ENCODE measurements around the gene KIAA0586.
"Not testable (repeated sequence)": the region's sequence is repeated elsewhere in the genome, so short reads cannot be mapped to it uniquely, and the experiment has no call there.

The KIAA0586 gene

GRCh38 chr14:58427281-58428117 lies at the start of gene KIAA0586, which contains the start of gene TIMM9:
Gene KIAA0586, plus strand, starts transcription at chr14:58427719. Its CDS starts 546 bp downstream, at chr14:58428265.
Gene TIMM9, minus strand, starts transcription at chr14:58427531. Its CDS starts 15,586 bp downstream, at chr14:58411945.
- DNase-seq, result peak; percentile 95

- no peak for DNase-seq
These were observed 36.7 kb upstream of the KIAA0586 start for GRCh38 chr14:58390830-58391229.

GRCh38 chr14:58395562-58395811 lies 32.0 kb upstream of the KIAA0586 start:
- no peak for DNase-seq

- peak; percentile 44 for DNase-seq
These were observed 31.4 kb upstream of the KIAA0586 start, which contains the start of gene TOMM20L for GRCh38 chr14:58395812-58396788. Gene TOMM20L, plus strand, starts transcription at chr14:58395930. Its CDS starts 28 bp downstream, at chr14:58395958.

- DNase-seq, result no peak
These were observed 30.4 kb upstream of the KIAA0586 start for GRCh38 chr14:58397156-58397555.

GRCh38 chr14:58398495-58398894 lies 29.0 kb upstream of the KIAA0586 start:
- no peak for DNase-seq

GRCh38 chr14:58398895-58399294 lies 28.6 kb upstream of the KIAA0586 start:
- DNase-seq, result no peak

GRCh38 chr14:58401587-58401986 lies 25.9 kb upstream of the KIAA0586 start:
- no peak for DNase-seq

GRCh38 chr14:58408681-58409215 lies 18.8 kb upstream of the KIAA0586 start:
- DNase-seq, result peak; percentile 62

GRCh38 chr14:58414845-58415244 lies 12.7 kb upstream of the KIAA0586 start:
- DNase-seq, result no peak

GRCh38 chr14:58415636-58416547 lies 11.6 kb upstream of the KIAA0586 start:
- DNase-seq, result no peak

- DNase-seq, result not testable (repeated sequence)
These were observed 10.6 kb upstream of the KIAA0586 start for GRCh38 chr14:58416934-58417333.

- DNase-seq, result peak; percentile 91
These were observed 744 bp upstream of the KIAA0586 start for GRCh38 chr14:58426670-58427280.

GRCh38 chr14:58428118-58428683 lies 682 bp downstream of the KIAA0586 start:
- DNase-seq, result peak; percentile 20

GRCh38 chr14:58430156-58430555 lies 2.6 kb downstream of the KIAA0586 start:
- no peak for DNase-seq

GRCh38 chr14:58439476-58439875 lies 12.0 kb downstream of the KIAA0586 start:
- DNase-seq, result no peak

GRCh38 chr14:58444627-58445026 lies 17.1 kb downstream of the KIAA0586 start:
- no peak for DNase-seq

GRCh38 chr14:58455593-58456265 lies 28.2 kb downstream of the KIAA0586 start:
- DNase-seq, result no peak

- DNase-seq, result no peak
These were observed 33.3 kb downstream of the KIAA0586 start for GRCh38 chr14:58460772-58461171.

- no peak for DNase-seq
These were observed 35.6 kb downstream of the KIAA0586 start for GRCh38 chr14:58463147-58463546.

- DNase-seq, result no peak
These were observed 37.1 kb downstream of the KIAA0586 start for GRCh38 chr14:58464652-58465051.

Data from midbrain (tissue), 1 donor.